IMR-90 (cell line): ENCODE results near the gene PRLH. TPM values are rescaled to one million over a fixed set of nuclear protein-coding genes. Genes with fewer than 3 reads are reported as not detected.

ENCODE experiments used
- CTCF ChIP-seq: conservative IDR thresholded peaks from 2 replicates; pipeline ENCODE4 v1.5.1; 2012; ENCODE audit warnings: mild to moderate bottlenecking, low read depth, low read length, improper control_type of control experiment
- MAZ ChIP-seq: IDR thresholded peaks from 2 replicates; pipeline ENCODE4 v1.6.1; 2012; ENCODE audit warnings: low read depth, mild to moderate bottlenecking, low read length, improper control_type of control experiment, moderate library complexity, borderline replicate concordance
- polyA plus RNA-seq, 3 experiments: library from polyadenylated mRNA; depleted of rRNA; stranded (reverse); fragments of >200 nt; gene quantifications; 2 replicates each; pipeline ENCODE4 v1.2.3, GENCODE V29; 2012; ENCODE audit warnings: low replicate concordance in 1 of 3
- total RNA-seq: library from RNA; depleted of rRNA; stranded (reverse); fragments of >200 nt; gene quantifications from 2 replicates; pipeline ENCODE4 v1.2.3, GENCODE V29; 2012

Gene PRLH
- total and polyA plus RNA-seq, 2 of the 4 experiments (the other 2 are of a cell fraction), result not detected

- TF ChIP-seq CTCF, result no peak
- TF ChIP-seq MAZ, result no peak
These were observed 37.5 kb downstream of the PRLH start (continued) for GRCh38 chr2:237603718-237604362.
